ENCODE results near the gene DEPDC4. TPM values are rescaled to one million over a fixed set of nuclear protein-coding genes. Genes with fewer than 3 reads are reported as not detected.
A peak's percentile ranks its signal among the peaks of the same experiment; 100 is the strongest.
"Not testable (repeated sequence)": the region's sequence is repeated elsewhere in the genome, so short reads cannot be mapped to it uniquely, and the experiment has no call there.

Gene DEPDC4
- total and polyA plus RNA-seq, 4 experiments from 2014 or later = 0.38 to 1.4 (median 0.95) TPM; not detected in 1

DNA sequence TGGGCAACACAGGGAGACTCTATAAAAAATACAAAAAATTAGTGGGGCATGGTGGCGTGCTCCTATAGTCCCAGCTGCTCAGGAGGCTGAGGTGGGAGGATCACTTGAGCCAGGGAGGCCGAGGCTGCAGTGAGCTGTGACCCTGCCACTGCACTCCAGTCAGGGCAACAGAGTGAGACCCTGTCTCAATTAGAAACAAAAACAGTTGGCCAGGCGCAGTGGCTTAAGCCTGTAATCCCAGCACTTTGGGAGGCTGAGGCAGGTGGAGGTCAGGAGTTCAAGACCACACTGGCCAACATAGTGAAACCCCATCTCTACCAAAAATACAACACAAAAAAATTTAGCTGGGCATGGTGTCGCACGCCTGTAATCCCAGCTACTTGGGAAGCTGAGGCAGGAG, 1.8 kb downstream of the DEPDC4 start:
- POLR2A ChIA-PET (ENCODE audit: partially characterized antibody) = interaction anchor here (3.7 kb wide), 1 partner anchor 64 kb away, joined by 63 read pairs; the partner anchor contains the start of gene ACTR6
- H3K4me3 ChIP-seq (ENCODE audit: low read length in 2 of 2); H3K9me3 ChIP-seq (ENCODE audit: control insufficient read depth in 1 of 2, low read length in 2 of 2); H3K27ac ChIP-seq (ENCODE audit: low read depth, low read length); H3K36me3 ChIP-seq (ENCODE audit: insufficient read depth, low read length); CTCF ChIA-PET (ENCODE audit: partially characterized antibody); H3K9me3 Mint-ChIP-seq; H3K36me3 Mint-ChIP-seq; DNase-seq; H3K4me3 Mint-ChIP-seq; H3K27ac Mint-ChIP-seq; H3K27me3 Mint-ChIP-seq; H3K27me3 ChIP-seq (ENCODE audit: insufficient read depth, low read length): not testable (repeated sequence)
- intact Hi-C loops (cut with micrococcal nuclease) = loop anchor here (5.0 to 10.0 kb wide), 3 partner anchors 1430 to 1748 kb away; partner anchors contain the start of genes CHPT1, SLC25A3 and TMPO
- H3K4me1 ChIP-seq (ENCODE audit: insufficient read depth, low read length) = peaks cover 30% of the 10 kb centered on the region
- H3K4me1 Mint-ChIP-seq = peaks cover 15 to 33% (median 23%) of the 10 kb centered on the region in 4 donors

DNA sequence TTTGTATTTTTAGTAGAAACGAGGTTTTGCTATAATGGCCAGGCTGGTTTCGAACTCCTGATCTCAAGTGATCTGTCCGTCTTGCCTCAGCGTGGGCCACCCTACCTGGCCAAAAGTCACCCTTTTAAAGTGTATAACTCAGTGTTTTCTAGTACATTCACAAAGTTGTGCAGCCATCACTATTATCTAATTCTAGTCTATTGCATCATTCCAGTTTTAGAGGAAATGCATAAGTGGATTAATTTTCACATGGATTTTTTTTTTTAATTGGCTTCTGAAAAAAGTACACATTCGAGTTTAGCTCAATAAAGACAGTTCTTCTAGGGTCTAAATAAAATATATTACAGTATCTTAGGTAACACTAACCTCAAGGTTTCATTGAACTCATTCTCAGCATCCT, 3.7 kb downstream of the DEPDC4 start:
- intact Hi-C loops (cut with micrococcal nuclease) = loop anchor here (10.0 kb wide), 1 partner anchor 1432 kb away; the partner anchor contains the start of gene CHPT1

DNA sequence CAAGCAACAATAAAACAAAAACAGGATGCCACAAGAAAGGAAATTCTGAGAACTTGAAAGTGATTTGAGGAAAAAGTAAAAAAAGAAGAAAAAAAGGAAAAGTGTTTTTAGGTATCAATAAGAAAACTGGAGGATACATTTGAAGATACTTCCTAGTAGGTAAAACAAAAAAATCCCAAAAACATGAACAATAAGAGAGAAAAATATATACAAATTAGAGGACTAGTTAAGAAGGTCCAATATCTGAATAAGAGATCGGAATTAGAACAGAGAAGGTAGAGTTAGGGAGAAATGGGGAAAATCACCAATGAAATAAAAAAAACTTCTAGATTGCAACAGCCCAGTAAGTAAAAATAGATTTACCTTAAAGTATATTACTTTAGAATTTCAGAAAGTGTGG, 8.8 kb downstream of the DEPDC4 start:
- H3K27ac Mint-ChIP-seq = peak overlapping the region in 1 of 7 donors; percentile 19
- peaks cover 0 to 3% (median 0%) of the 10 kb centered on the region in 8 donors for H3K9me3 Mint-ChIP-seq
- Histone ChIP-seq H3K9me3 (ENCODE audit: control insufficient read depth in 1 of 2, low read length in 2 of 2) (no peaks in the 10 kb centered on the region), H3K27me3 (ENCODE audit: insufficient read depth, low read length) (no peaks in the 10 kb centered on the region), H3K36me3 (ENCODE audit: insufficient read depth, low read length) (no peaks in the 10 kb centered on the region), H3K4me3 (ENCODE audit: low read length in 2 of 2) (no peak overlapping the region), H3K27ac (ENCODE audit: low read depth, low read length) (no peak overlapping the region), H3K4me1 (ENCODE audit: insufficient read depth, low read length) (no peaks in the 10 kb centered on the region)
- H3K27me3 Mint-ChIP-seq = no peaks in the 10 kb centered on the region
- ChIA-PET POLR2A (ENCODE audit: partially characterized antibody) (no interaction called here), CTCF (ENCODE audit: partially characterized antibody) (no interaction called here)
- no peak for DNase-seq
- H3K4me3 Mint-ChIP-seq = peak overlapping the region in 1 of 8 donors; percentile 20
- peaks cover 2 to 5% (median 3%) of the 10 kb centered on the region in 4 donors for H3K4me1 Mint-ChIP-seq
- intact Hi-C loops (cut with micrococcal nuclease) = no loop called here
- no peaks in the 10 kb centered on the region for H3K36me3 Mint-ChIP-seq

More for the DNA sequence above, 3.7 kb downstream of the DEPDC4 start:
- Histone ChIP-seq H3K27me3 (ENCODE audit: insufficient read depth, low read length) (no peaks in the 10 kb centered on the region), H3K27ac (ENCODE audit: low read depth, low read length) (no peak overlapping the region), H3K4me3 (ENCODE audit: low read length in 2 of 2) (no peak overlapping the region), H3K36me3 (ENCODE audit: insufficient read depth, low read length) (no peaks in the 10 kb centered on the region), H3K4me1 (ENCODE audit: insufficient read depth, low read length) (peaks cover 10% of the 10 kb centered on the region), H3K9me3 (ENCODE audit: control insufficient read depth in 1 of 2, low read length in 2 of 2) (no peaks in the 10 kb centered on the region)
- Mint-ChIP-seq H3K36me3 (peaks cover 0 to 9% of the 10 kb centered on the region in 2 donors), H3K27ac (no peak overlapping the region), H3K4me3 (no peak overlapping the region), H3K9me3 (peaks cover 0 to 2% (median 0%) of the 10 kb centered on the region in 8 donors), H3K4me1 (peaks cover 2 to 18% (median 9%) of the 10 kb centered on the region in 4 donors), H3K27me3 (no peaks in the 10 kb centered on the region)
- POLR2A ChIA-PET (ENCODE audit: partially characterized antibody) = no interaction called here
- CTCF ChIA-PET (ENCODE audit: partially characterized antibody) = no interaction called here
- no peak for DNase-seq

DNA sequence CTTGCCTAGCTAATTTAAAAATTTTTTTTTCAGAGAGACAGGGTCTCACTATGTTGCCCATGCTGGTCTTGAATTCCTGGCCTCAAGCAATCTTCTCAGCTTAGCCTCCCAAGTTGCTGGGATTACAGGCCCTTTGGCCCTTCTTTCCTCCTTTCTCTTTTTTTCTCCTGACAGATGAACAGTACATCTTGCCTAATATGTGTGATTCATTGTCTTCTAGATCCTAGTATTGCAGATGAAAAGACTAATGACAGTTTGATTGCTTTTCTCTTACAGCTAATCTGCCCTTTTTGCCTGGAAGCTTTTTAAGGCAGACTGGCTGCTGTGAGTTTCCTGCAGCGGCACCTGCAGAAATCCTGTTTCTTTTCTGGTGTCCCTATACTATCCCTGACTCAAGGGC, 12.0 kb downstream of the DEPDC4 start:
- Mint-ChIP-seq H3K27me3 (no peaks in the 10 kb centered on the region), H3K9me3 (peaks cover 0 to 3% (median 0%) of the 10 kb centered on the region in 8 donors), H3K36me3 (no peaks in the 10 kb centered on the region), H3K27ac (peak overlapping the region in 1 of 7 donors; percentile 2), H3K4me1 (peaks cover 2 to 5% (median 3%) of the 10 kb centered on the region in 4 donors), H3K4me3 (no peak overlapping the region)
- no peak overlapping the region for H3K27ac ChIP-seq (ENCODE audit: low read depth, low read length)
- H3K4me1 ChIP-seq (ENCODE audit: insufficient read depth, low read length) = no peaks in the 10 kb centered on the region
- H3K27me3 ChIP-seq (ENCODE audit: insufficient read depth, low read length) = no peaks in the 10 kb centered on the region
- DNase-seq = no peak
- no peaks in the 10 kb centered on the region for H3K9me3 ChIP-seq (ENCODE audit: control insufficient read depth in 1 of 2, low read length in 2 of 2)
- no peak overlapping the region for H3K4me3 ChIP-seq (ENCODE audit: low read length in 2 of 2)
- no peaks in the 10 kb centered on the region for H3K36me3 ChIP-seq (ENCODE audit: insufficient read depth, low read length)
- CTCF ChIA-PET (ENCODE audit: partially characterized antibody) = no interaction called here
- POLR2A ChIA-PET (ENCODE audit: partially characterized antibody) = no interaction called here
- intact Hi-C loops (cut with micrococcal nuclease) = no loop called here

DNA sequence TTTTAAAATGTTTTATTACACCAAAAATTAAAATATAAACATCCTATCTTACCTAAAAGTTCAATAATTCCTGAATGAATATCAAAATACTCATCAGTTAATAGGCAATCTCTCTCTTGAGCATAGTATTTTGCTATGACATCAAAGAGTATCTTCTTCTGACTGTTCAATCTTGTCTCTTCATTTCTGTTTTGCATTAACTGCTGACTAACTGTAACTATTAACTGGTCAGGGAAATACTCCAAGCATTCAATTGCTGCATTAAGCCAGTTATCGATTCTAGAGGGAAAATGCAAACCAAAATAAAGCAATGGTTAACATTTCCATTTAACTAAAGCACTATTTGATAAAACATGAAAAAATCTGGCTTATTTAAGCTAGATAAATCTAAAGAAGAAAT, 13.4 kb downstream of the DEPDC4 start:
- Mint-ChIP-seq H3K27me3 (no peaks in the 10 kb centered on the region), H3K27ac (no peak overlapping the region), H3K4me3 (no peak overlapping the region), H3K36me3 (no peaks in the 10 kb centered on the region), H3K9me3 (peaks cover 0 to 3% (median 0%) of the 10 kb centered on the region in 8 donors), H3K4me1 (peaks cover 2 to 5% (median 3%) of the 10 kb centered on the region in 4 donors)
- Histone ChIP-seq H3K4me3 (ENCODE audit: low read length in 2 of 2) (no peak overlapping the region), H3K4me1 (ENCODE audit: insufficient read depth, low read length) (no peaks in the 10 kb centered on the region), H3K36me3 (ENCODE audit: insufficient read depth, low read length) (no peaks in the 10 kb centered on the region), H3K27me3 (ENCODE audit: insufficient read depth, low read length) (no peaks in the 10 kb centered on the region), H3K9me3 (ENCODE audit: control insufficient read depth in 1 of 2, low read length in 2 of 2) (no peaks in the 10 kb centered on the region), H3K27ac (ENCODE audit: low read depth, low read length) (no peak overlapping the region)
- CTCF ChIA-PET (ENCODE audit: partially characterized antibody) = no interaction called here
- POLR2A ChIA-PET (ENCODE audit: partially characterized antibody) = no interaction called here
- intact Hi-C loops (cut with micrococcal nuclease) = no loop called here
- no peak for DNase-seq

DNA sequence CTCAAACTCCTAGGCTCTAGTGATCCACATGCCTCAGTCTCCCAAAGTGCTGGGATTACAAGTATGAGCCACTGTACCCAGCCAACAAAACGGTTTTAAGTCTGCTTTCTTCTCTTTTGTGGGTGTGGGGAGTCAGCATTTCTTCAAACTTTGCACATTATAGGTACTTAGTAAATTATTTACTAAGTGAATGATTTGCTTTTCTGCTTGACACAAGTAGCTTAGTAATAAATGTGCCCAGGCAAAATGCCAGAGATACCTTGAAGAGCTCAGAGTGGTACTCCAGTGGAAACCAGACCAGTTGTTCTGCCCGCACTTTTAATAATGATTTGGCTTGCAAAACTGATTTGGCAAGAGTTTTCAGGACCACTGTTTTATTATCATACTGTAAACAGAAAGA, 15.0 kb downstream of the DEPDC4 start:
- Histone ChIP-seq H3K4me1 (ENCODE audit: insufficient read depth, low read length) (no peaks in the 10 kb centered on the region), H3K36me3 (ENCODE audit: insufficient read depth, low read length) (no peaks in the 10 kb centered on the region), H3K9me3 (ENCODE audit: control insufficient read depth in 1 of 2, low read length in 2 of 2) (no peaks in the 10 kb centered on the region), H3K27ac (ENCODE audit: low read depth, low read length) (no peak overlapping the region), H3K4me3 (ENCODE audit: low read length in 2 of 2) (no peak overlapping the region), H3K27me3 (ENCODE audit: insufficient read depth, low read length) (no peaks in the 10 kb centered on the region)
- Mint-ChIP-seq H3K27ac (no peak overlapping the region), H3K9me3 (no peaks in the 10 kb centered on the region), H3K27me3 (no peaks in the 10 kb centered on the region), H3K36me3 (no peaks in the 10 kb centered on the region), H3K4me3 (no peak overlapping the region), H3K4me1 (no peaks in the 10 kb centered on the region)
- ChIA-PET CTCF (ENCODE audit: partially characterized antibody) (interaction anchor here (1.0 kb wide), 1 partner anchor 15 kb away, joined by 3 read pairs; the partner anchor contains the start of genes DEPDC4 and SCYL2), POLR2A (ENCODE audit: partially characterized antibody) (no interaction called here)
- intact Hi-C loops (cut with micrococcal nuclease) = no loop called here
- DNase-seq = no peak

DNA sequence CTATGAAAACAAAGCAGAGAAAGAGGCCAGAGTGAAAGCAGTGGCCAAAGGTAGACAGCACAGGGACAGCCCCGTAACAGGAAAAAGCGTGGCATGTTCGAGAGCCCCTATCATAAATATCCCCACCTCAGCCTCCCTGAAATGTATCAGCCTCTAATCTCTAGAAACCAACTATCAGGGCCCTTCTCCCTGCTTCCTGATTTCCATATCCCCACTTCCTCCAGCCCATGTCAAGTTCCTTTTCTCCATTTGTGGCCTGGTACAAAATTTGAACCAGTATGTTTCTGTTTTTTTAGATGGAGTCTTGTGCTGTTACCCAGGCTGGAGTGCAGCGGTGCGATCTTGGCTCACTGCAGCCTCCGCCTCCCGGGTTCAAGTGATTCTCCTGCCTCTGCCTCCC, 16.9 kb downstream of the DEPDC4 start:
- POLR2A ChIA-PET (ENCODE audit: partially characterized antibody) = no interaction called here
- no peaks in the 10 kb centered on the region for H3K4me1 Mint-ChIP-seq
- no peaks in the 10 kb centered on the region for H3K9me3 ChIP-seq (ENCODE audit: control insufficient read depth in 1 of 2, low read length in 2 of 2)
- no peak overlapping the region for H3K4me3 Mint-ChIP-seq
- H3K27me3 Mint-ChIP-seq = no peaks in the 10 kb centered on the region
- CTCF ChIA-PET (ENCODE audit: partially characterized antibody) = no interaction called here
- no peak overlapping the region for H3K4me3 ChIP-seq (ENCODE audit: low read length in 2 of 2)
- H3K36me3 Mint-ChIP-seq = no peaks in the 10 kb centered on the region
- no peaks in the 10 kb centered on the region for H3K27me3 ChIP-seq (ENCODE audit: insufficient read depth, low read length)
- intact Hi-C loops (cut with micrococcal nuclease) = no loop called here
- DNase-seq = no peak
- no peaks in the 10 kb centered on the region for H3K9me3 Mint-ChIP-seq
- no peak overlapping the region for H3K27ac Mint-ChIP-seq
- H3K27ac ChIP-seq (ENCODE audit: low read depth, low read length) = no peak overlapping the region
- no peaks in the 10 kb centered on the region for H3K4me1 ChIP-seq (ENCODE audit: insufficient read depth, low read length)
- no peaks in the 10 kb centered on the region for H3K36me3 ChIP-seq (ENCODE audit: insufficient read depth, low read length)

DNA sequence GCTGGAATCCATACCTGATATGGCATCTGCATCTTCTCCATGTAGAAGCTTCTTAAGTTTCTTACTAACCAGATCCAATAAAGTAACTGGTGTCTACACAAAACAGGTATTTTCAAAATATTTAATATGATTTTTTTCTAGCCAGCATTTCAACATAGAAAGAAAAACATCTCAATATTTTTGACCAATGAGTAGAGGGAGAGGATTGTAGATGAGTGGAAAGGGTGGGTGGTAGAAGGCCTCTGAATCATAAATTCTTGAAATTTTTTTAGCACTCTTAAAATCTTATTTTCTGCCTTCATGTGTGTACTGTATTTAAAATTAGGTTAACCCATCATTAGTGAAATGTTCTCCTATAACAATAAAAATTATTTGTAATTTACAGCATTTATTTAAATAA, 18.0 kb downstream of the DEPDC4 start:
- Histone ChIP-seq H3K9me3 (ENCODE audit: control insufficient read depth in 1 of 2, low read length in 2 of 2) (no peaks in the 10 kb centered on the region), H3K36me3 (ENCODE audit: insufficient read depth, low read length) (no peaks in the 10 kb centered on the region), H3K4me3 (ENCODE audit: low read length in 2 of 2) (no peak overlapping the region), H3K27ac (ENCODE audit: low read depth, low read length) (no peak overlapping the region), H3K4me1 (ENCODE audit: insufficient read depth, low read length) (no peaks in the 10 kb centered on the region), H3K27me3 (ENCODE audit: insufficient read depth, low read length) (no peaks in the 10 kb centered on the region)
- POLR2A ChIA-PET (ENCODE audit: partially characterized antibody) = no interaction called here
- Mint-ChIP-seq H3K36me3 (no peaks in the 10 kb centered on the region), H3K4me1 (no peaks in the 10 kb centered on the region), H3K27me3 (no peaks in the 10 kb centered on the region), H3K9me3 (no peaks in the 10 kb centered on the region), H3K27ac (no peak overlapping the region), H3K4me3 (no peak overlapping the region)
- no peak for DNase-seq
- intact Hi-C loops (cut with micrococcal nuclease) = no loop called here
- CTCF ChIA-PET (ENCODE audit: partially characterized antibody) = no interaction called here
